H1 (cell line): ENCODE results near the gene LHFPL6. TPM values are rescaled to one million over a fixed set of nuclear protein-coding genes. Genes with fewer than 3 reads are reported as not detected.

Experiments used
- CTCF ChIA-PET: fragments of 300-600 bp; sonication (Branson Sonifier 250); formaldehyde crosslinking; loops from one replicate; lab custom pipeline; 2021; ENCODE audit not compliant: partially characterized antibody; lab: Charles Lee
- POLR2A ChIA-PET: fragments of 300-600 bp; sonication (Branson Sonifier 250); formaldehyde crosslinking; loops from one replicate; lab custom pipeline; 2021; ENCODE audit warnings: inconsistent platforms; ENCODE audit not compliant: partially characterized antibody; lab: Charles Lee
- DNase-seq, 2 experiments: peaks; one replicate each; pipeline versions ENCODE4 v3.0.0 to v3.0.0-alpha.2; 2010 to 2022; ENCODE audit warnings: low spot score in 2 of 2, low read depth in 1 of 2, mixed read lengths in 1 of 2
- FAIRE-seq: peaks from 2 replicates; lab custom pipeline; 2011; peaks lifted over from hg19 to GRCh38; lab: Jason Lieb, UNC
- H2AFZ ChIP-seq: 2 replicates; pipeline ENCODE4 v1.8.1; 2012; ENCODE audit warnings: low read length, inconsistent platforms
- H2AK5ac ChIP-seq: 2 replicates; pipeline ENCODE4 v1.6.1; 2013; ENCODE audit warnings: low read depth, low read length
- H2BK120ac ChIP-seq: replicated peaks from 2 replicates; pipeline ENCODE3; 2013; ENCODE audit warnings: low read depth, low read length, inconsistent platforms
- H2BK12ac ChIP-seq: 2 replicates; pipeline ENCODE4 v1.6.1; 2013; ENCODE audit warnings: low read depth, low read length
- H2BK15ac ChIP-seq: 2 replicates; pipeline ENCODE4 v1.6.1; 2013; ENCODE audit warnings: low read length
- H2BK20ac ChIP-seq: 2 replicates; pipeline ENCODE4 v1.6.1; 2013; ENCODE audit warnings: low read length
- H2BK5ac ChIP-seq: 2 replicates; pipeline ENCODE4 v1.6.1; 2013; ENCODE audit warnings: low read depth, low read length
- H3K14ac ChIP-seq: 2 replicates; pipeline ENCODE4 v1.6.1; 2013; ENCODE audit warnings: inconsistent platforms; ENCODE audit not compliant: insufficient read length
- H3K18ac ChIP-seq: 2 replicates; pipeline ENCODE4 v1.6.1; 2013; ENCODE audit warnings: low read length; ENCODE audit errors: extremely low read depth
- H3K23ac ChIP-seq: 2 replicates; pipeline ENCODE4 v1.6.1; 2013; ENCODE audit warnings: inconsistent platforms; ENCODE audit not compliant: insufficient read length
- H3K23me2 ChIP-seq: 2 replicates; pipeline ENCODE4 v1.6.1; 2013; ENCODE audit warnings: low read depth, low read length
- H3K27ac ChIP-seq: 2 replicates; pipeline ENCODE4 v1.6.1; 2011; ENCODE audit warnings: low read depth, low read length, inconsistent platforms
- H3K27me3 ChIP-seq, 4 experiments: replicated peaks in 1 of 4; 1 replicate in 1 of 4; 2 replicates in 3 of 4; pipeline versions ENCODE4 v1.6.1 to v1.8.1; 2011 to 2013; ENCODE audit warnings: low read length in 3 of 4, mild to moderate bottlenecking in 3 of 4, inconsistent platforms in 2 of 4, mixed read lengths in 2 of 4, moderate library complexity in 1 of 4; ENCODE audit not compliant: control insufficient read depth in 3 of 4, insufficient read depth in 3 of 4; ENCODE audit errors: extremely low read depth in 1 of 4
- H3K36me3 ChIP-seq, 4 experiments: 2 replicates each; pipeline versions ENCODE4 v1.6.1 to v1.8.1; 2011 to 2013; ENCODE audit warnings: mild to moderate bottlenecking in 4 of 4, low read length in 3 of 4, moderate library complexity in 2 of 4, control low read depth in 1 of 4, inconsistent platforms in 1 of 4; ENCODE audit not compliant: insufficient read depth in 4 of 4, control insufficient read depth in 2 of 4
- H3K4ac ChIP-seq: replicated peaks from 2 replicates; pipeline ENCODE3; 2013; ENCODE audit warnings: low read length, low read depth, mixed read lengths, inconsistent platforms; ENCODE audit not compliant: insufficient read length
- H3K4me1 ChIP-seq, 4 experiments: replicated peaks in 1 of 4; 1 replicate in 1 of 4; 2 replicates in 3 of 4; pipeline versions ENCODE4 v1.6.1 to v1.8.1; 2011 to 2013; ENCODE audit warnings: low read length in 3 of 4, inconsistent platforms in 2 of 4, mixed read lengths in 1 of 4; ENCODE audit not compliant: insufficient read depth in 4 of 4, control insufficient read depth in 3 of 4
- H3K4me2 ChIP-seq, 2 experiments: 2 replicates each; pipeline versions ENCODE4 v1.6.1 to v1.8.1; 2011 to 2013; ENCODE audit warnings: low read depth in 2 of 2, low read length in 2 of 2, control low read depth in 1 of 2, inconsistent platforms in 1 of 2, mild to moderate bottlenecking in 1 of 2; ENCODE audit not compliant: insufficient read depth in 1 of 2
- H3K4me3 ChIP-seq, 4 experiments: fragments of 200-600, 300-600 bp in 1 of 4; sonication (generic), shearing (Covaris generic), sonication (Bioruptor Twin) in 1 of 4; 2 replicates each; pipeline versions ENCODE4 v1.5.1 to v1.8.1; 2011 to 2016; ENCODE audit warnings: low read length in 4 of 4, low read depth in 3 of 4, control low read depth in 2 of 4, inconsistent platforms in 2 of 4, mild to moderate bottlenecking in 2 of 4, mixed read lengths in 1 of 4, moderate library complexity in 1 of 4; ENCODE audit not compliant: insufficient read depth in 2 of 4; ENCODE audit errors: extremely low read depth in 1 of 4
- H3K56ac ChIP-seq: replicated peaks from 2 replicates; pipeline ENCODE3; 2013; ENCODE audit warnings: low read depth, mild to moderate bottlenecking, mixed read lengths, low read length, inconsistent platforms; ENCODE audit not compliant: insufficient read length
- H3K79me1 ChIP-seq: 2 replicates; pipeline ENCODE4 v1.6.1; 2013; ENCODE audit warnings: low read depth, low read length, control low read depth
- H3K79me2 ChIP-seq, 2 experiments: 2 replicates each; pipeline versions ENCODE4 v1.6.1 to v1.8.1; 2012 to 2013; ENCODE audit warnings: low read length in 2 of 2, mild to moderate bottlenecking in 2 of 2, inconsistent platforms in 1 of 2; ENCODE audit not compliant: insufficient read depth in 2 of 2, control insufficient read depth in 1 of 2
- H3K9ac ChIP-seq, 4 experiments: replicated peaks in 1 of 4; 1 replicate in 1 of 4; 2 replicates in 3 of 4; pipeline versions ENCODE4 v1.6.1 to v1.8.1; 2011 to 2013; ENCODE audit warnings: low read depth in 3 of 4, low read length in 3 of 4, control low read depth in 2 of 4, mild to moderate bottlenecking in 2 of 4, moderate library complexity in 2 of 4, inconsistent platforms in 1 of 4; ENCODE audit errors: extremely low read depth in 1 of 4
- H3K9me3 ChIP-seq, 2 experiments: 2 replicates each; pipeline versions ENCODE4 v1.6.1 to v1.8.1; 2012 to 2013; ENCODE audit warnings: mild to moderate bottlenecking in 2 of 2, moderate library complexity in 2 of 2, control low read depth in 1 of 2, inconsistent platforms in 1 of 2, low read depth in 1 of 2, low read length in 1 of 2, mixed read lengths in 1 of 2; ENCODE audit not compliant: insufficient read depth in 2 of 2
- H4K20me1 ChIP-seq, 2 experiments: replicated peaks in 1 of 2; 2 replicates each; pipeline versions ENCODE3 to v1.8.1; 2011 to 2013; ENCODE audit warnings: inconsistent platforms in 2 of 2, low read length in 2 of 2, mild to moderate bottlenecking in 1 of 2; ENCODE audit not compliant: insufficient read depth in 2 of 2, control insufficient read depth in 1 of 2
- H4K5ac ChIP-seq: 2 replicates; pipeline ENCODE4 v1.6.1; 2013; ENCODE audit warnings: low read length, low read depth, mixed read lengths, inconsistent platforms; ENCODE audit not compliant: insufficient read length
- H4K8ac ChIP-seq: 2 replicates; pipeline ENCODE4 v1.8.0; 2013; ENCODE audit warnings: mild to moderate bottlenecking, moderate library complexity, low read length, inconsistent platforms; ENCODE audit not compliant: insufficient read depth; ENCODE audit errors: extremely low read depth
- H4K91ac ChIP-seq: replicated peaks from 2 replicates; pipeline ENCODE3; 2013; ENCODE audit warnings: low read length, mixed read lengths, inconsistent platforms; ENCODE audit not compliant: insufficient read length
- CBX5 ChIP-seq: fragments of 300-800, 300-1000 bp; sonication (generic); IDR thresholded peaks from 2 replicates; pipeline ENCODE4 v1.7.1; 2016; ENCODE audit warnings: antibody characterized with exemption, low read length, low read depth
- CHD1 ChIP-seq: IDR thresholded peaks from 2 replicates; pipeline ENCODE4 v1.6.1; 2012; ENCODE audit warnings: low read depth, low read length, improper control_type of control experiment
- CHD2 ChIP-seq: IDR thresholded peaks from 2 replicates; pipeline ENCODE4 v1.6.1; 2012; ENCODE audit warnings: low read length, improper control_type of control experiment
- GABPA ChIP-seq: IDR thresholded peaks from 2 replicates; pipeline ENCODE4 v1.6.1; 2011; ENCODE audit warnings: mild to moderate bottlenecking, low read length, moderate library complexity, borderline replicate concordance; ENCODE audit not compliant: insufficient read depth
- GTF2F1 ChIP-seq: IDR thresholded peaks from 2 replicates; pipeline ENCODE4 v1.6.1; 2012; ENCODE audit warnings: low read depth, low read length, improper control_type of control experiment, borderline replicate concordance
- KDM4A ChIP-seq: IDR thresholded peaks from one replicate; pipeline ENCODE4 v1.7.1; 2012; ENCODE audit warnings: low read depth, mild to moderate bottlenecking, moderate library complexity, low read length, inconsistent platforms; ENCODE audit not compliant: severe bottlenecking
- POLR2AphosphoS5 ChIP-seq: IDR thresholded peaks from 2 replicates; pipeline ENCODE4 v1.6.1; 2011; ENCODE audit warnings: low read depth, low read length
- RAD21 ChIP-seq, 2 experiments: IDR thresholded peaks in 1 of 2; conservative IDR thresholded peaks in 1 of 2; 2 replicates each; pipeline ENCODE4 v1.6.1; 2011; ENCODE audit warnings: low read depth in 2 of 2, low read length in 2 of 2, improper control_type of control experiment in 1 of 2, inconsistent platforms in 1 of 2, mild to moderate bottlenecking in 1 of 2, moderate library complexity in 1 of 2
- SP1 ChIP-seq: IDR thresholded peaks from 2 replicates; pipeline ENCODE4 v1.6.1; 2011; ENCODE audit warnings: low read depth, low read length
- WGBS, 2 experiments: shearing (Covaris generic) in 1 of 2; methylation state at CpG; one replicate each; pipeline versions ENCODE4 v1.1.6 to v1.1.7; 2013 to 2015; ENCODE audit warnings: low lambda C conversion rate in 2 of 2, mixed read lengths in 2 of 2, inconsistent platforms in 1 of 2, low coverage in 1 of 2, missing lambda C conversion rate in 1 of 2; ENCODE audit not compliant: insufficient replicate concordance in 2 of 2, insufficient coverage in 1 of 2, insufficient read length in 1 of 2; ENCODE audit errors: extremely low coverage in 1 of 2, missing lambda C conversion rate in 1 of 2; 5-methylcytosine and 5-hydroxymethylcytosine counted together
- polyA plus RNA-seq, 7 experiments: library from polyadenylated mRNA; depleted of rRNA in 3 of 7; stranded (reverse) in 5 of 7; unstranded in 2 of 7; fragments of >200 nt in 5 of 7; fragments of 200-250 nt in 2 of 7; gene quantifications; 1 replicate in 5 of 7; 2 replicates in 1 of 7; 4 replicates in 1 of 7; pipeline versions ENCODE4 v1.2.1 to v1.2.3, GENCODE V29; 2011 to 2013; ENCODE audit warnings: missing spikeins in 2 of 7, mixed read lengths in 2 of 7
- total RNA-seq: library from RNA; stranded (reverse); fragmentation: NEBNext Ultra II Directional; extraction: Animal tissue kit (Norgen Biotek cat#: 25700); gene quantifications from 2 replicates; pipeline ENCODE4 v1.2.1, GENCODE V29; 2021
- TF ChIP-seq, protein P1 (sequence below): IDR thresholded peaks from 2 replicates; pipeline ENCODE4 v1.6.1; 2011; ENCODE audit warnings: low read depth, mild to moderate bottlenecking, low read length; ENCODE audit not compliant: insufficient read depth

LHFPL6 gene
- total and polyA plus RNA-seq, 2 of the 8 experiments (the other 6 are each of a cell fraction or from before 2014, with no cell fraction given), result 7.6 to 17.0 TPM

- Histone ChIP-seq H3K9me3 (no peaks in the 10 kb centered on the region), H4K5ac (no peak overlapping the region), H3K4ac (no peak overlapping the region), H2AK5ac (no peak overlapping the region), H4K8ac (no peak overlapping the region), H2BK12ac (no peak overlapping the region), H3K79me2 (no peaks in the 10 kb centered on the region), H3K4me2 (no peak overlapping the region), H2BK120ac (no peak overlapping the region), H3K36me3 (no peaks in the 10 kb centered on the region), H2AFZ (no peak overlapping the region), H2BK15ac (no peak overlapping the region), H3K79me1 (no peaks in the 10 kb centered on the region), H3K4me3 (no peak overlapping the region), H4K91ac (no peak overlapping the region), H2BK20ac (no peak overlapping the region), H4K20me1 (no peaks in the 10 kb centered on the region), H3K56ac (no peak overlapping the region), H3K18ac (no peak overlapping the region), H2BK5ac (no peak overlapping the region), H3K9ac (no peak overlapping the region), H3K14ac (no peak overlapping the region), H3K27me3 (no peaks in the 10 kb centered on the region; a peak in 1 of 7 replicates), H3K23me2 (no peaks in the 10 kb centered on the region), H3K4me1 (peaks cover 0 to 4% (median 0%) of the 10 kb centered on the region in 4 experiments; a peak in 2 of 7 replicates), H3K27ac (no peak overlapping the region), H3K23ac (no peak overlapping the region)
- no peak for FAIRE-seq
- ChIA-PET POLR2A (no interaction called here), CTCF (no interaction called here)
- no peak for DNase-seq
- 68% methylated on average over 1 of the region's 1 CpG; no CpG with 5 or more reads in 1 of the 2 experiments for WGBS, 2 experiments
- TF ChIP-seq KDM4A, result no peak
- no peak for TF ChIP-seq RAD21 (IDR thresholded peaks at IDR 0.05 in 1 of 2, conservative IDR thresholded peaks at IDR 0.05 in 1 of 2; ENCODE audit: low read depth in 2 of 2, low read length in 2 of 2)
- TF ChIP-seq, protein P1, sequence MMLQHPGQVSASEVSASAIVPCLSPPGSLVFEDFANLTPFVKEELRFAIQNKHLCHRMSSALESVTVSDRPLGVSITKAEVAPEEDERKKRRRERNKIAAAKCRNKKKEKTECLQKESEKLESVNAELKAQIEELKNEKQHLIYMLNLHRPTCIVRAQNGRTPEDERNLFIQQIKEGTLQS, result no peak
- no peak for TF ChIP-seq CHD2
- TF ChIP-seq GABPA, result no peak
- TF ChIP-seq GTF2F1, result no peak
- TF ChIP-seq CBX5, result no peak
- no peak for TF ChIP-seq SP1
- TF ChIP-seq CHD1, result no peak
- no peak for TF ChIP-seq POLR2AphosphoS5
Observed at GRCh38 chr13:39369161-39369890, 233.7 kb downstream of the LHFPL6 start.
